ENCODE data around the gene RHBDD2. TPM values are rescaled to one million over a fixed set of nuclear protein-coding genes. Genes with fewer than 3 reads are reported as not detected.
"Not testable (repeated sequence)": the region's sequence is repeated elsewhere in the genome, so short reads cannot be mapped to it uniquely, and the experiment has no call there.

The RHBDD2 gene
- total RNA-seq, 2 donors from 2014 or later: 136 to 140 TPM

- not testable (repeated sequence) for H3K4me3 Mint-ChIP-seq; ATAC-seq; H3K27ac Mint-ChIP-seq; DNase-seq; H3K4me1 Mint-ChIP-seq; H3K9me3 ChIP-seq (ENCODE audit: control insufficient read depth, low read length, poor library complexity, severe bottlenecking); H3K36me3 Mint-ChIP-seq (ENCODE audit: low read depth); H3K27me3 Mint-ChIP-seq
Measured at GRCh38 chr7:75907668-75908039, 28.8 kb downstream of the RHBDD2 start.

DNA sequence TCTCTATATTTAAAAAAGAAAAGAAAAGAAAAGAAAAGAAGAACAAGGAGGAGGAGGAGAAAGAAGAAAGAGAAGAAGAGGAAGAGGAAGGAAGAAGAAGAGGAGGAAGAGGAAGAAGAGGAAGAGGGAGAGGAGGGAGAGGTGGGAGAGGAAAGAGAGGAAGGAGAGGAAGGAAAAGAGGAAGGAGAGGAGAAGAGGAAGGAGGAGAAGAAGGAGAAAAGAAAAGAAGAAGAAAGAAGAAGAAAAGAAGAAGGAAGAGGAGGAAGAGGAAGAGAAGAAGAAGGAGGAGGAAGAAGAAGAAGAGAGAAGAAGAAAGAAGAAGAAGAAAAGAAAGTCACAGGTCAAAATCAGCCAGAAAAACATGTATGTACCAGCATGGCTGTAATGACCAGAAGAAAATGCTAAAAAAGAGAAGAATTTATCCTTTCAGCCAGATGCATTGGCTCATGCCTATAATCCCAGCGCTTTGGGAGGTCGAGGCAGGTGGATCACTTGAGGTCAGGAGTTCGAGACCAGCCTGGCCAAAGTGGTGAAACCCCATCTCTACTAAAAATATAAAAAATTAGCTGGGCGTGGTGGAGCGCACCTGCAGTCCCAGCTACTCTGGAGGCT, 30.8 kb downstream of the RHBDD2 start:
- H3K36me3 Mint-ChIP-seq (ENCODE audit: low read depth): no peaks in the 10 kb centered on the region
- peaks cover 2% of the 10 kb centered on the region for H3K4me1 Mint-ChIP-seq
- ATAC-seq (no peak), DNase-seq (no peak)
- H3K9me3 ChIP-seq (ENCODE audit: control insufficient read depth, low read length, poor library complexity, severe bottlenecking): no peaks in the 10 kb centered on the region
- peak overlapping the region; percentile 9 for H3K27ac Mint-ChIP-seq
- no peak overlapping the region for H3K4me3 Mint-ChIP-seq
- H3K27me3 Mint-ChIP-seq: no peaks in the 10 kb centered on the region

DNA sequence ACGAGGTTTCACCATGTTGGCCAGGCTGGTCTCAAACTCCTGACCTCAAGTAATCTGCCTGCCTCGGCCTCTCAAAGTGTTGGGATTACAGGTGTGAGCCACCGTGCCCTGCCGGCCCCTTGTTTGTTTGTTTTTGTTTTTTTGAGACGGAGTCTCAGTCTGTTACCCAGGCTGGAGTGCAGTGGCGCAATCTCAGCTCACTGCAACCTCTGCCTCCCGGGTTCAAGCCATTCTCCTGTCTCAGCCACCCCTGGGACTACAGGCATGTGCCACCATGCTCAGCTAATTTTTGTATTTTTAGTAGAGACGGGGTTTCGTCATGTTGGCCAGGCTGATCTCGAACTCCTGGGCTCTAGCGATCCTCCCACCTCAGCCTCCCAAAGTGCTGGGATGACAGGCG, 32.4 kb downstream of the RHBDD2 start:
- DNase-seq; ATAC-seq; H3K36me3 Mint-ChIP-seq (ENCODE audit: low read depth); H3K27ac Mint-ChIP-seq; H3K27me3 Mint-ChIP-seq; H3K9me3 ChIP-seq (ENCODE audit: control insufficient read depth, low read length, poor library complexity, severe bottlenecking); H3K4me1 Mint-ChIP-seq; H3K4me3 Mint-ChIP-seq: not testable (repeated sequence)

- Mint-ChIP-seq H3K27me3 (no peaks in the 10 kb centered on the region), H3K4me3 (peak overlapping the region; percentile 93), H3K36me3 (ENCODE audit: low read depth) (no peaks in the 10 kb centered on the region), H3K4me1 (peaks cover 13% of the 10 kb centered on the region), H3K27ac (peak overlapping the region; percentile 97)
- no peaks in the 10 kb centered on the region for H3K9me3 ChIP-seq (ENCODE audit: control insufficient read depth, low read length, poor library complexity, severe bottlenecking)
- no peak for DNase-seq
- no peak for ATAC-seq
Measured at GRCh38 chr7:75913437-75913836, 34.6 kb downstream of the RHBDD2 start.

DNA sequence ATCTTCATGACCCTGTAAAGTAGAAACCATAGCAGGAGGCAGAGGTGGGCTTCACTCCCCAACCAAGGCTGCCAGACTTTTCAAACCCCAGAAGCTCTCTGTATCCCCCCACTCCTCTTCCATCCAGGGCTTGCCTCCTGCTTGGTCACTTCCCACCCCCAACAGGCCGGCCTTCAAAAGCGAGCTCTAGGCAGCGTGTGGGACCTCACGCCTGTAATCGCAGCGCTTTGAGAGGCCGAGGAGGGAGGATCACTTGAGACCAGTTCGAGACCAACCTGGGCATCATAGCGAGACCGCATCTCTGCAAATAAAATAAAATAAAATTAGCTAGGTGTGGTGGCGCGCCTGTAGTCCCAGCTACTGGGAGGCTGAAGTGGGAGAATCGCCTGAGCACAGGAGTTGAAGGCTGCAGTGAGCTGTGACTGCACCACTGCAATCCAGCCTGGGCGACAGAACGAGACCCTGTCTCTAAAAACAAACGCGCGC, 35.4 kb downstream of the RHBDD2 start:
- H3K27me3 Mint-ChIP-seq: no peaks in the 10 kb centered on the region
- H3K36me3 Mint-ChIP-seq (ENCODE audit: low read depth): no peaks in the 10 kb centered on the region
- DNase-seq (no peak), ATAC-seq (no peak)
- H3K27ac Mint-ChIP-seq: peak overlapping the region; percentile 97
- no peaks in the 10 kb centered on the region for H3K9me3 ChIP-seq (ENCODE audit: control insufficient read depth, low read length, poor library complexity, severe bottlenecking)
- peak overlapping the region; percentile 93 for H3K4me3 Mint-ChIP-seq
- peaks cover 21% of the 10 kb centered on the region for H3K4me1 Mint-ChIP-seq

- Mint-ChIP-seq H3K36me3 (ENCODE audit: low read depth) (no peaks in the 10 kb centered on the region), H3K4me3 (peak within 1 kb of the TSS; percentile 93), H3K4me1 (peaks cover 24% of the 10 kb centered on the region), H3K27me3 (no peaks in the 10 kb centered on the region), H3K27ac (peak within 1 kb of the TSS; percentile 97)
- peak; percentile 96 for ATAC-seq
- DNase-seq: peak; percentile 96 to 100 (median 98)
- H3K9me3 ChIP-seq (ENCODE audit: control insufficient read depth, low read length, poor library complexity, severe bottlenecking): no peaks in the 10 kb centered on the region
Measured at GRCh38 chr7:75914655-75915415, 36.0 kb downstream of the RHBDD2 start, which contains the start of gene POR. Gene POR, plus strand, starts transcription at chr7:75915155. Its CDS starts 38,847 bp downstream, at chr7:75954002.

- H3K4me1 Mint-ChIP-seq: peaks cover 28% of the 10 kb centered on the region
- H3K9me3 ChIP-seq (ENCODE audit: control insufficient read depth, low read length, poor library complexity, severe bottlenecking): no peaks in the 10 kb centered on the region
Measured at GRCh38 chr7:75915416-75916156, 36.8 kb downstream of the RHBDD2 start.

GRCh38 chr7:75916259-75916658, 37.4 kb downstream of the RHBDD2 start:
- Mint-ChIP-seq H3K27me3 (no peaks in the 10 kb centered on the region), H3K27ac (peak overlapping the region; percentile 97), H3K4me3 (peak overlapping the region; percentile 93), H3K4me1 (peaks cover 29% of the 10 kb centered on the region), H3K36me3 (ENCODE audit: low read depth) (no peaks in the 10 kb centered on the region)
- ATAC-seq (no peak), DNase-seq (no peak)
- H3K9me3 ChIP-seq (ENCODE audit: control insufficient read depth, low read length, poor library complexity, severe bottlenecking): no peaks in the 10 kb centered on the region

More at GRCh38 chr7:75915416-75916156, 36.8 kb downstream of the RHBDD2 start:
- Mint-ChIP-seq H3K27me3 (no peaks in the 10 kb centered on the region), H3K36me3 (ENCODE audit: low read depth) (no peaks in the 10 kb centered on the region), H3K27ac (peak overlapping the region; percentile 97), H3K4me3 (peak overlapping the region; percentile 93)
- DNase-seq: no peak
- no peak for ATAC-seq

- no peak overlapping the region for H3K4me3 Mint-ChIP-seq
- peaks cover 3% of the 10 kb centered on the region for H3K36me3 Mint-ChIP-seq (ENCODE audit: low read depth)
- H3K27me3 Mint-ChIP-seq: no peaks in the 10 kb centered on the region
- no peak overlapping the region for H3K27ac Mint-ChIP-seq
- no peak for DNase-seq
- ATAC-seq: no peak
- peaks cover 35% of the 10 kb centered on the region for H3K4me1 Mint-ChIP-seq
- no peaks in the 10 kb centered on the region for H3K9me3 ChIP-seq (ENCODE audit: control insufficient read depth, low read length, poor library complexity, severe bottlenecking)
Measured at GRCh38 chr7:75916685-75917634, 38.1 kb downstream of the RHBDD2 start.

GRCh38 chr7:75920431-75921161, 41.8 kb downstream of the RHBDD2 start:
- no peak overlapping the region for H3K27ac Mint-ChIP-seq
- H3K36me3 Mint-ChIP-seq (ENCODE audit: low read depth): peaks cover 3% of the 10 kb centered on the region
- ATAC-seq (peak; percentile 87), DNase-seq (peak in 1 of 3 donors; percentile 13)
- H3K4me1 Mint-ChIP-seq: peaks cover 36% of the 10 kb centered on the region
- no peaks in the 10 kb centered on the region for H3K9me3 ChIP-seq (ENCODE audit: control insufficient read depth, low read length, poor library complexity, severe bottlenecking)
- no peak overlapping the region for H3K4me3 Mint-ChIP-seq
- no peaks in the 10 kb centered on the region for H3K27me3 Mint-ChIP-seq

GRCh38 chr7:75921479-75921878, 42.6 kb downstream of the RHBDD2 start:
- Mint-ChIP-seq H3K4me1 (peaks cover 30% of the 10 kb centered on the region), H3K36me3 (ENCODE audit: low read depth) (peaks cover 3% of the 10 kb centered on the region), H3K27ac (no peak overlapping the region), H3K27me3 (no peaks in the 10 kb centered on the region), H3K4me3 (no peak overlapping the region)
- no peaks in the 10 kb centered on the region for H3K9me3 ChIP-seq (ENCODE audit: control insufficient read depth, low read length, poor library complexity, severe bottlenecking)
- DNase-seq (no peak), ATAC-seq (no peak)

All from T-helper 17 cell (primary cell).